HG02642 (cell line): ENCODE results near the gene ACOT9.
A peak's percentile ranks its signal among the peaks of the same experiment; 100 is the strongest.
"Not testable (repeated sequence)": the region's sequence is repeated elsewhere in the genome, so short reads cannot be mapped to it uniquely, and the experiment has no call there.

Experiments
- ATAC-seq: cut with Tn5 transposase; IDR thresholded peaks from one replicate; pipeline ENCODE4 v1.9.1; 2021; ENCODE audit warnings: mild to moderate bottlenecking; ENCODE audit not compliant: unreplicated experiment, poor library complexity

The ACOT9 gene

GRCh38 chrX:23742697-23743622, at the start of gene ACOT9:
Gene ACOT9 (minus strand): TSS chrX:23743276. CDS start chrX:23743144, 132 bp downstream.
- ATAC-seq, result peak; percentile 98

- ATAC-seq, result no peak
Observed at GRCh38 chrX:23790155-23790497, 47.0 kb upstream of the ACOT9 start.

- no peak for ATAC-seq
Observed at GRCh38 chrX:23789386-23790154, 46.5 kb upstream of the ACOT9 start.

GRCh38 chrX:23788946-23789345, 45.9 kb upstream of the ACOT9 start:
- no peak for ATAC-seq

- ATAC-seq, result peak; percentile 58
Observed at GRCh38 chrX:23788521-23788920, 45.4 kb upstream of the ACOT9 start.

GRCh38 chrX:23787745-23788118, 44.7 kb upstream of the ACOT9 start:
- no peak for ATAC-seq

- no peak for ATAC-seq
Observed at GRCh38 chrX:23786268-23786815, 43.3 kb upstream of the ACOT9 start.

GRCh38 chrX:23785580-23785979, 42.5 kb upstream of the ACOT9 start:
- ATAC-seq, result no peak

GRCh38 chrX:23784470-23785331, 41.6 kb upstream of the ACOT9 start:
- no peak for ATAC-seq

- ATAC-seq, result no peak
Observed at GRCh38 chrX:23783589-23784469, 40.8 kb upstream of the ACOT9 start.

GRCh38 chrX:23782863-23783588, 40.0 kb upstream of the ACOT9 start, which contains the start of gene SAT1:
Gene SAT1 (plus strand): TSS chrX:23783173. CDS start chrX:23783352, 179 bp downstream.
- ATAC-seq, result peak; percentile 91

- no peak for ATAC-seq
Observed at GRCh38 chrX:23782455-23782854, 39.4 kb upstream of the ACOT9 start.

GRCh38 chrX:23779025-23779424, 35.9 kb upstream of the ACOT9 start:
- ATAC-seq, result no peak

GRCh38 chrX:23776363-23776762, 33.3 kb upstream of the ACOT9 start:
- ATAC-seq, result no peak

- ATAC-seq, result peak; percentile 79
Observed at GRCh38 chrX:23773601-23774175, 30.6 kb upstream of the ACOT9 start.

- not testable (repeated sequence) for ATAC-seq
Observed at GRCh38 chrX:23771086-23771485, 28.0 kb upstream of the ACOT9 start.

GRCh38 chrX:23770142-23770541, 27.1 kb upstream of the ACOT9 start:
- no peak for ATAC-seq
